ENCODE data around the gene CDKN2A. TPM values are rescaled to one million over a fixed set of nuclear protein-coding genes. Genes with fewer than 3 reads are reported as not detected.

CDKN2A gene
- total RNA-seq = 22.4 and 47.7 TPM in 2 replicates

- peak within 1 kb of the TSS; percentile 76 for H3K4me3 ChIP-seq (ENCODE audit: low read depth, low read length)
- DNase-seq (ENCODE audit: low read depth) = no peak
- TF ChIP-seq, protein P1, sequence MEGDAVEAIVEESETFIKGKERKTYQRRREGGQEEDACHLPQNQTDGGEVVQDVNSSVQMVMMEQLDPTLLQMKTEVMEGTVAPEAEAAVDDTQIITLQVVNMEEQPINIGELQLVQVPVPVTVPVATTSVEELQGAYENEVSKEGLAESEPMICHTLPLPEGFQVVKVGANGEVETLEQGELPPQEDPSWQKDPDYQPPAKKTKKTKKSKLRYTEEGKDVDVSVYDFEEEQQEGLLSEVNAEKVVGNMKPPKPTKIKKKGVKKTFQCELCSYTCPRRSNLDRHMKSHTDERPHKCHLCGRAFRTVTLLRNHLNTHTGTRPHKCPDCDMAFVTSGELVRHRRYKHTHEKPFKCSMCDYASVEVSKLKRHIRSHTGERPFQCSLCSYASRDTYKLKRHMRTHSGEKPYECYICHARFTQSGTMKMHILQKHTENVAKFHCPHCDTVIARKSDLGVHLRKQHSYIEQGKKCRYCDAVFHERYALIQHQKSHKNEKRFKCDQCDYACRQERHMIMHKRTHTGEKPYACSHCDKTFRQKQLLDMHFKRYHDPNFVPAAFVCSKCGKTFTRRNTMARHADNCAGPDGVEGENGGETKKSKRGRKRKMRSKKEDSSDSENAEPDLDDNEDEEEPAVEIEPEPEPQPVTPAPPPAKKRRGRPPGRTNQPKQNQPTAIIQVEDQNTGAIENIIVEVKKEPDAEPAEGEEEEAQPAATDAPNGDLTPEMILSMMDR (conservative IDR thresholded peaks at IDR 0.05; ENCODE audit: low read depth, low read length) = peak; percentile 14
These were observed at the start of gene CDKN2A for GRCh38 chr9:21993893-21994555. Gene CDKN2A, minus strand, starts transcription at chr9:21994392.

GRCh38 chr9:22043928-22044327 lies 49.7 kb upstream of the CDKN2A start:
- no peak overlapping the region for H3K4me3 ChIP-seq (ENCODE audit: low read depth, low read length)
- DNase-seq (ENCODE audit: low read depth) = no peak
- TF ChIP-seq, protein P1 (conservative IDR thresholded peaks at IDR 0.05; ENCODE audit: low read depth, low read length) = no peak

DNA sequence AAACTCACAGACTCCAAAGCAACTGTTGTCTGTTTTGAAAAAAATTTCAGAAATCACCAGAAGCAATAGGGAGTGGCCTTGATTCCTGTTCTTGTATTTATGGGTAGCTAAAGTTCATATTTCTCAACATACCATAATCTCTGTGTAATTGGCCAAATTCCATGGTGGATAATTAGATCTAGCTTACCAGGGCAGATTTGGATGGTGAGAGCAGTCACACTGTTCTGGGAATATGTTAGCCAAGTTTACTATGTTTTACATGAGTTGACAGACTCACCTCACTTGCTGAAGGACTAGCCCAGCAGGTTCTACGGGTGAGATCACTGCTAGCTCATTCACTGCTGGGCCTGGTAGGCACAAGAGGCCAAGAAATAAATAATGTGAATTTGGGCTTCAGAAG lies 47.6 kb upstream of the CDKN2A start:
- no peak for DNase-seq (ENCODE audit: low read depth)
- H3K4me3 ChIP-seq (ENCODE audit: low read depth, low read length) = no peak overlapping the region
- TF ChIP-seq, protein P1 (conservative IDR thresholded peaks at IDR 0.05; ENCODE audit: low read depth, low read length) = no peak

DNA sequence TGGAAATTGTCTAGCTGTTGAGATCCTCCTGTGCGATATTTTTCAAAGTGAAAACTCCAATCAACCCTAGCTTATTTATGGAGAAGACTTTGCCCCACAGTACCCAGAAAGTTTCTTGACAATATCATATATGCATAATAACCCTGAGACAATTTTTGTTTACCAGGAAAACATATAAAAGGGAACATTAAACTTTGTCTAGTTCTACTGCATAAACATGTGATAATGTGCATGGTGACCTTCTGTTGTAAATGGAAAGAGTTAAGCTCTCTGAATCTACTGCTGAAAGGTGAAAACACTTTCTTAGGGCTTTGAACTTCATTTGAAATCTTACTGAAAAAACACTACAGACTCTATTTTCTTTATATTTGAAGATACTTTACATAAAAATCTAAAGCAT lies 47.2 kb upstream of the CDKN2A start:
- no peak overlapping the region for H3K4me3 ChIP-seq (ENCODE audit: low read depth, low read length)
- DNase-seq (ENCODE audit: low read depth) = no peak
- TF ChIP-seq, protein P1 (conservative IDR thresholded peaks at IDR 0.05; ENCODE audit: low read depth, low read length) = no peak

GRCh38 chr9:22040760-22041159 lies 46.6 kb upstream of the CDKN2A start:
- DNase-seq (ENCODE audit: low read depth) = no peak
- TF ChIP-seq, protein P1 (conservative IDR thresholded peaks at IDR 0.05; ENCODE audit: low read depth, low read length) = no peak
- no peak overlapping the region for H3K4me3 ChIP-seq (ENCODE audit: low read depth, low read length)

DNA sequence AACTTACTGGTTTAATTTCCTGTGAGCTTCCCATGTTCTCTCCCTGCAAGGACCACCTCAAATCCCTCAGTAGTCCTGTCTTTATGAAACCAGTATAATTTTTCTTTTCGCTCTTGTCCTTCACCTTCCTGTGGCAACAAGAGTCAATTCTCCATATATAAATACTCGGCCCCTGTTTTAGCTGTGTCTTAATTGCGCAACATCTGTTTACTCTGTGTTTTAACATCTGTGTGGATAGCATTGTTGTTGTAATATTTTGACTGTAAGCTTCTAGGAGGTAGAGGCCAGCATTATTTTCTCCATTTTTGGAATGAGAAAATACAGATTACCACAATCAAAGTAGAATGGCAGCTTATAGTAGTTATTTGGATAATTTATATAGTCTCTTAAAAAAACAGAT lies 45.1 kb upstream of the CDKN2A start:
- TF ChIP-seq, protein P1 (conservative IDR thresholded peaks at IDR 0.05; ENCODE audit: low read depth, low read length) = no peak
- DNase-seq (ENCODE audit: low read depth) = no peak
- H3K4me3 ChIP-seq (ENCODE audit: low read depth, low read length) = no peak overlapping the region

Data from epithelial cell of proximal tubule (primary cell).